ENCODE results near the gene GARNL3. TPM values are rescaled to one million over a fixed set of nuclear protein-coding genes. Genes with fewer than 3 reads are reported as not detected.

GARNL3 gene
- total and polyA plus RNA-seq, 7 donors = 1.2 to 4.8 (median 2.2) TPM

DNA sequence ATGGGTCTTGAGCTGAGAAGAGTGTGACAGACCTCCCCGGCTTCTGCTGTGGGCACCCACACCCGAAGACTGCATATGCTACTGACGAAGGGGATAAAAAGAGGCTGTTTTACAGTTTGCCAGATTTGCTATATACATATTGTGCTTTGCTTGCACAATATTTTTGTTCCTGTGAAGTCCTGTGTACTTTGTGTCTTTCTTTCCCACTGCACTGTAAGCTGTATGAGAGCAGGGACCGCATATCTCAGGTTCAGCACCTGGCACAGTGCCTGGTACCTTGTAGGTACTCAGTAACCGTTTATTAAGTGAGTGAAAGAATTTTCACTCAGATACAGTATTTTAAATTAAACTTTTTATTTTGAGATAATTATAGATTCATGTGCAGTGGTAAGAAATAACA, 8.2 kb upstream of the GARNL3 start:
- Histone ChIP-seq H3K4me1 (peaks cover 3% of the 10 kb centered on the region), H3K27me3 (ENCODE audit: insufficient read depth in 3 of 3, low read length in 2 of 3) (no peaks in the 10 kb centered on the region), H3K4me3 (no peak overlapping the region), H3K9me3 (no peaks in the 10 kb centered on the region), H3K36me3 (ENCODE audit: insufficient read depth in 1 of 2, low read depth in 1 of 2) (no peaks in the 10 kb centered on the region), H3K27ac (no peak overlapping the region)
- ATAC-seq (no peak), DNase-seq (no peak)
- 74 to 91% (median 75%) methylated on average over 5 of the region's 5 CpGs for WGBS, 3 donors
- TF ChIP-seq, protein P1, sequence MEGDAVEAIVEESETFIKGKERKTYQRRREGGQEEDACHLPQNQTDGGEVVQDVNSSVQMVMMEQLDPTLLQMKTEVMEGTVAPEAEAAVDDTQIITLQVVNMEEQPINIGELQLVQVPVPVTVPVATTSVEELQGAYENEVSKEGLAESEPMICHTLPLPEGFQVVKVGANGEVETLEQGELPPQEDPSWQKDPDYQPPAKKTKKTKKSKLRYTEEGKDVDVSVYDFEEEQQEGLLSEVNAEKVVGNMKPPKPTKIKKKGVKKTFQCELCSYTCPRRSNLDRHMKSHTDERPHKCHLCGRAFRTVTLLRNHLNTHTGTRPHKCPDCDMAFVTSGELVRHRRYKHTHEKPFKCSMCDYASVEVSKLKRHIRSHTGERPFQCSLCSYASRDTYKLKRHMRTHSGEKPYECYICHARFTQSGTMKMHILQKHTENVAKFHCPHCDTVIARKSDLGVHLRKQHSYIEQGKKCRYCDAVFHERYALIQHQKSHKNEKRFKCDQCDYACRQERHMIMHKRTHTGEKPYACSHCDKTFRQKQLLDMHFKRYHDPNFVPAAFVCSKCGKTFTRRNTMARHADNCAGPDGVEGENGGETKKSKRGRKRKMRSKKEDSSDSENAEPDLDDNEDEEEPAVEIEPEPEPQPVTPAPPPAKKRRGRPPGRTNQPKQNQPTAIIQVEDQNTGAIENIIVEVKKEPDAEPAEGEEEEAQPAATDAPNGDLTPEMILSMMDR (IDR thresholded peaks at IDR 0.05) = no peak
- intact Hi-C loops (cut with DNase I) = no loop called here

DNA sequence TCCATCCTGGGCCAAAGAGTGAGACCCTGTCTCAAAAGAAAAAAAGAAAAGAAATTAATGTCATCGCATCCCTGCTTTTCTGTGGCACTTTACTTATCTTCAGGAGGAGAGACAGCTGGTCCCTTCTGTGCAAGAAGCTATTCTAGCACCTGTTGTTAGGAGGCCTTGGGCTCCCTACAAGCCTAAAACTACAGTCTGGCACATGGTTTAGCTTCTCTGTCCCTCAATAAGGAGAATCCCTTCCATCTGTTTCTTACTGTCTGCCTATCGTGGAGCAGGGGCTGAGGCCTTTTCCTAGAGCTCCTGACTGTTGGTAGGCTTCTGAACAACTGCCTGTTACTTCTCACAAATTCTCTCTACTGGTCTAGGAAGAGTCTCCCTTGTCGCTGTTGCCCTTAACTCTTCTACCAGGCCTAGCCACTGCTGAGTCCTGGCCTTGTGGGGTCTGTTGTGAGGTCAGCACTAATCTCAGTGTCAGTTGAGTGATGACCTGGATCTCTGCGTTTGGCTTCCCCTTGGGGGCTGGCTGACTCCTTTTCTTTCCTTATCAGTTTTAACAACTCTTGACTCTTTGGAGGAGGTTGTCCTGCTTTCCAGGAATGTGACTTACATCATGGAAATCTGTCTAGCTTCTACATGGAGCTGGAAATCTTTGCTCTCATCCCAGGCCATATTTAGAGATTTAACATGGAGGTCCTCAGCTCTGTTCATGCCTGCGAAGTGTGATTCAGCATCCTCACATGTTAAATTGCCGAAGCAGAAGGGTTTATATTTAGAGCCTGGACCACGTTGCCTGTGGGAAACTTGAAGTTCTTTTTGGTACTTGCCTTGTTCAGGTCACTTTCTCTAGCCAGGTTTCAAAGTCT, 5.7 kb upstream of the GARNL3 start:
- WGBS, 3 donors = 67 to 83% (median 68%) methylated on average over 7 of the region's 7 CpGs
- no peaks in the 10 kb centered on the region for H3K27me3 ChIP-seq (ENCODE audit: insufficient read depth in 3 of 3, low read length in 2 of 3)
- no peaks in the 10 kb centered on the region for H3K9me3 ChIP-seq
- no peaks in the 10 kb centered on the region for H3K36me3 ChIP-seq (ENCODE audit: insufficient read depth in 1 of 2, low read depth in 1 of 2)
- ATAC-seq (no peak), DNase-seq (no peak)
- TF ChIP-seq, protein P1 (IDR thresholded peaks at IDR 0.05) = no peak
- H3K27ac ChIP-seq = no peak overlapping the region
- peaks cover 4% of the 10 kb centered on the region for H3K4me1 ChIP-seq
- intact Hi-C loops (cut with DNase I) = no loop called here
- H3K4me3 ChIP-seq = no peak overlapping the region

DNA sequence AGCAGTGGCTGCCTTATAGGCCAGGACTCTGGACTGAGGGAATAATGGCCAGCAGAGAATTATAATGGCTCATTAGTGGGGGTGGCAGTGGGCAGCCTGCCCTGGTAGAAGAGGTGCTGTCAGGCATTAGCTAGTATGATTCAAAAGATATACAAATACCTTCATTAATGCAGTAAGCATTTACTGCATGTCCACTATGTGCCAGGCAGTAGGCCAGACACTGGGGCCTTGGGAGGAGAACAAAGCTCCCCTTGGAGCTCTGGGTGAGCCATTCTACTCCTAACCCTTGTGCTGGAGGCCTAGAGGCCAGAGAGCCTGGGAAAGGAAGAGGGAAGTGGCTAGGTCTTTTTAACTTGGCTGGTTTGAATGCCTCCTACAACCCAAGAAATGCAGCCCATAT, 2.0 kb upstream of the GARNL3 start:
- TF ChIP-seq, protein P1 (IDR thresholded peaks at IDR 0.05) = no peak
- DNase-seq (no peak), ATAC-seq (no peak)
- H3K4me1 ChIP-seq = peaks cover 4% of the 10 kb centered on the region
- no peaks in the 10 kb centered on the region for H3K9me3 ChIP-seq
- H3K27me3 ChIP-seq (ENCODE audit: insufficient read depth in 3 of 3, low read length in 2 of 3) = no peaks in the 10 kb centered on the region
- H3K36me3 ChIP-seq (ENCODE audit: insufficient read depth in 1 of 2, low read depth in 1 of 2) = no peaks in the 10 kb centered on the region
- no peak overlapping the region for H3K4me3 ChIP-seq
- intact Hi-C loops (cut with DNase I) = no loop called here
- H3K27ac ChIP-seq = no peak overlapping the region

DNA sequence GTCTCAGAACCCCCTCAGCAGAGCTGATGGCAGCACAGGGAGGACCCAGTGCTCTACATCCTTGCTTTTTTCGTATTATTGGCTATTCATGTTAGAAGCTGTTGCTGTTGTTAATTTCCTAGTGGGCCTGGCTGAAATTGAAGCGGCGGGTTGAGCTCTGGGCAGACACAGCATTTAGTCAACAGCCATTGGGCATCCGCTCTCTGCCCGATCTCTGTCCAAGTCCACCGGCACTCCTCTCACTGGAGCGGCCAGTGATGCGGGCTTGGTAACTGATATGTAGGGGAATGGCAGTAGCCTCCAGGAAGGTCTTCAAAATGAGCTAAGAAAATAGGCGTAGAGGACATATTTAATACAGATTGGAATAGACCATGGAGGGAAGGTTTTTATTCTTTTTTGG, 1.3 kb upstream of the GARNL3 start:
- ATAC-seq (peak in 1 of 4 donors; percentile 50), DNase-seq (no peak)
- peaks cover 4% of the 10 kb centered on the region for H3K4me1 ChIP-seq
- H3K4me3 ChIP-seq = no peak overlapping the region
- TF ChIP-seq, protein P1 (IDR thresholded peaks at IDR 0.05) = no peak
- intact Hi-C loops (cut with DNase I) = no loop called here
- WGBS, 3 donors = 56 to 86% (median 56%) methylated on average over 9 of the region's 9 CpGs
- H3K36me3 ChIP-seq (ENCODE audit: insufficient read depth in 1 of 2, low read depth in 1 of 2) = no peaks in the 10 kb centered on the region
- no peaks in the 10 kb centered on the region for H3K9me3 ChIP-seq
- no peaks in the 10 kb centered on the region for H3K27me3 ChIP-seq (ENCODE audit: insufficient read depth in 3 of 3, low read length in 2 of 3)
- H3K27ac ChIP-seq = no peak overlapping the region

DNA sequence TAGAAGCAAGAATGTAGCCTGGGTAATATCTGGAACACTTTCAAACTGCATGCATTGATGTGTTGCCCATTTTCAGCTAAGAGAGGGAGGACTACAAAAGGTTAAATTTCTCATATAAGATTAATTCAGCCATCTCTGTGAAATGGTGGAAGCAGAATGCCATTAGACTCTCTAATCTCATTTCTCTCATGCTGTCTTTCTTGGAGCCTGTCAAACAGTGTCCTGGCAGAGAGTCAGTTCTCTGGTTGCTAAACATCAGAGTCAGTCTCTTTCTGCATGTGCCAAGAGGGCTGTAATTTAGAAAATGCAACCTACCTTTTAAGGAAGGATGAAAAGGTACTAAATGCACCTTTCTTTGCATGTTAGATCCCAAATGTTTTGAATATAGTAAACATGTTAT, 910 bp upstream of the GARNL3 start:
- Histone ChIP-seq H3K27ac (no peak overlapping the region), H3K9me3 (no peaks in the 10 kb centered on the region), H3K4me3 (no peak overlapping the region), H3K4me1 (peaks cover 4% of the 10 kb centered on the region), H3K27me3 (ENCODE audit: insufficient read depth in 3 of 3, low read length in 2 of 3) (no peaks in the 10 kb centered on the region), H3K36me3 (ENCODE audit: insufficient read depth in 1 of 2, low read depth in 1 of 2) (no peaks in the 10 kb centered on the region)
- DNase-seq = no peak
- TF ChIP-seq, protein P1 (IDR thresholded peaks at IDR 0.05) = no peak
- intact Hi-C loops (cut with DNase I) = no loop called here
- peak in 2 of 4 donors; percentile 44 to 49 for ATAC-seq

All from psoas muscle (tissue), 8 donors.